ENCODE results near the gene NRM. TPM values are rescaled to one million over a fixed set of nuclear protein-coding genes. Genes with fewer than 3 reads are reported as not detected.
A peak's percentile ranks its signal among the peaks of the same experiment; 100 is the strongest.

Gene NRM, protein sequence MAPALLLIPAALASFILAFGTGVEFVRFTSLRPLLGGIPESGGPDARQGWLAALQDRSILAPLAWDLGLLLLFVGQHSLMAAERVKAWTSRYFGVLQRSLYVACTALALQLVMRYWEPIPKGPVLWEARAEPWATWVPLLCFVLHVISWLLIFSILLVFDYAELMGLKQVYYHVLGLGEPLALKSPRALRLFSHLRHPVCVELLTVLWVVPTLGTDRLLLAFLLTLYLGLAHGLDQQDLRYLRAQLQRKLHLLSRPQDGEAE
- total RNA-seq: 66.5 and 69.2 TPM in 2 replicates
- long read RNA-seq, transcript NRM-203 (4 exons, 1,734 nt): major isoform, 20 of 23 reads
- long read RNA-seq, partial matches to known transcripts: 2 of 23 reads
- long read RNA-seq, other reads (novel, unspliced or antisense): 0 of 23 reads

DNA sequence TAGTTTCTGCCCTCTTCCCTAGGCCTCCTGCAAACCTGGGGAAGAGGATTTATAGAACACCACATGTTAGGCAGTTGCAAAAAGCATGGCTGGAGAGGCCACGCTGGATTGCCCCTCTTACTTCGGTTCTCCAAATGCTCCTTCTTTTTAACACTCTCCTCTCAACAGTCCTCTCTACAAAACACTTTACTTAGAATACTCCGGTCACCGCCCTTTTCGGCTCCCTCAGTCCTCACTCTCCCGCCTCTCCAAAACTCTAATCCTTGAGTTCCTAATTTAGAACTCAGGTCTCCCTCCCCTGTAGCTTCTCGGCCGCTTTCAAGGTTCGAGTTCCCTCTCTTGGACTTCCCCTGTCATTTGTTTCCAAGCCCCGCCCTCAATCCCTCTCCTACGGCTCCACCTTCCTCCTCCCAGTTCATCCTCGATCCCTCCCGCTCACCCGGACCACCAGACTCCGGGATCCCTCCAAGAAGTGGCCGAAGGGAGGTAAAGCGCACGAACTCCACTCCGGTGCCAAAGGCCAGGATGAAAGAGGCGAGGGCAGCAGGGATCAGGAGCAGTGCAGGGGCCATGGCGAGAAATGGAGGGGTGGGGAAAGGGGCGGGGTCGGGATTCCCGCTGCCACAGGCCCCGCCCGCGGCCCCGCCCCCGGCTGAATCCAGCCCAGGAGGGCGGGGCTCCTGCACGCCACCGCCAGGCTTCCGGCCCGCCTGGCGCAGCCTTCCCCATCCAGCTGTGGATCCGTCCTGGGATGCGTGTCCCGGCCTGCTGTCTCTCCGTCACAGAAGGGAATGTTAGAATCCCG is at the start of gene NRM:
Gene NRM, minus strand, starts transcription at position 582 of the 805 bp plus-strand sequence. Its CDS starts 10 bp downstream, at position 572.
- Mint-ChIP-seq H3K27ac (ENCODE audit: unreplicated experiment) (peak within 1 kb of the TSS; percentile 96), H3K27me3 (ENCODE audit: low read depth) (no peaks in the 10 kb centered on the region), H3K36me3 (ENCODE audit: low read depth) (no peaks in the 10 kb centered on the region), H3K4me3 (peak within 1 kb of the TSS; percentile 96), H3K9me3 (peaks cover 2% of the 10 kb centered on the region), H3K4me1 (peaks cover 55% of the 10 kb centered on the region)
- DNase-seq (ENCODE audit: low read depth, low spot score): peak; percentile 75
- TF ChIP-seq, protein P1, sequence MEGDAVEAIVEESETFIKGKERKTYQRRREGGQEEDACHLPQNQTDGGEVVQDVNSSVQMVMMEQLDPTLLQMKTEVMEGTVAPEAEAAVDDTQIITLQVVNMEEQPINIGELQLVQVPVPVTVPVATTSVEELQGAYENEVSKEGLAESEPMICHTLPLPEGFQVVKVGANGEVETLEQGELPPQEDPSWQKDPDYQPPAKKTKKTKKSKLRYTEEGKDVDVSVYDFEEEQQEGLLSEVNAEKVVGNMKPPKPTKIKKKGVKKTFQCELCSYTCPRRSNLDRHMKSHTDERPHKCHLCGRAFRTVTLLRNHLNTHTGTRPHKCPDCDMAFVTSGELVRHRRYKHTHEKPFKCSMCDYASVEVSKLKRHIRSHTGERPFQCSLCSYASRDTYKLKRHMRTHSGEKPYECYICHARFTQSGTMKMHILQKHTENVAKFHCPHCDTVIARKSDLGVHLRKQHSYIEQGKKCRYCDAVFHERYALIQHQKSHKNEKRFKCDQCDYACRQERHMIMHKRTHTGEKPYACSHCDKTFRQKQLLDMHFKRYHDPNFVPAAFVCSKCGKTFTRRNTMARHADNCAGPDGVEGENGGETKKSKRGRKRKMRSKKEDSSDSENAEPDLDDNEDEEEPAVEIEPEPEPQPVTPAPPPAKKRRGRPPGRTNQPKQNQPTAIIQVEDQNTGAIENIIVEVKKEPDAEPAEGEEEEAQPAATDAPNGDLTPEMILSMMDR (conservative IDR thresholded peaks at IDR 0.05): no peak

DNA sequence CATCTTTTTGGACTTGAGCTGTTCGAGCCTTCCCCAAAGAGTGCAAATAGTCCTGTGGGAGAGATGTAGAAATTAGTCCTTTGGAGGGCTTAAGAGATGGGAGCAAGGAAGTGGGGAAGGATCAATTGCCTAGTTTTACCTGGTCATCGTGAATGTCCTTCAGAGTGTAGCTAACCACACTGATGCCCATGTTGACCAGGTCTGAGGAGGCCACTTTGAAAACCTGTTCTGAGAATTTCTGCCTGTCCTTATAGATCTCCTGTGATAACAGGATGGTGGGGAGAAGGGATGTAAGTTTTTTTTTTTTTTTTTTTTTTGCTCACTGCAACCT is 49.7 kb upstream of the NRM start:
- peak overlapping the region; percentile 83 for H3K4me3 Mint-ChIP-seq
- TF ChIP-seq, protein P1 (conservative IDR thresholded peaks at IDR 0.05): no peak
- no peaks in the 10 kb centered on the region for H3K9me3 Mint-ChIP-seq
- peaks cover 15% of the 10 kb centered on the region for H3K27me3 Mint-ChIP-seq (ENCODE audit: low read depth)
- H3K4me1 Mint-ChIP-seq: peaks cover 45% of the 10 kb centered on the region
- H3K36me3 Mint-ChIP-seq (ENCODE audit: low read depth): peaks cover 20% of the 10 kb centered on the region
- no peak for DNase-seq (ENCODE audit: low read depth, low spot score)
- no peak overlapping the region for H3K27ac Mint-ChIP-seq (ENCODE audit: unreplicated experiment)

DNA sequence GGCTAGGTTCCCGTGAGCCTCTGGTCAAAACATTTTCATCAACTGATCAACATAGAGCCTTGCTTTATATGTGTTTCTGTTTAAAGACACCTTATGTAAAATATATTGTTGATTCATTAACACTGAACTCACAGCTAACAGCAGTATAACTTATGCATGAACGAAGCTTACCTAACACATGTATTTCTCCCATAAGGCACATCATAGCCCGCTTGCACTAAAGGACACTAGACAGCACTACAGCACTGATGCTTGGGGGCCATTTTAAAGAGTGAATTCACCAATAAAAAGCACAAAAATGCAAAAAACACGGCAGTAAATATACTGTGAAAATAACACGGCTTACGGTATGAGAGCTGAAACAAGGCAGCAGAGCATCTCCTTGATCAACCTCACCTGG is 47.7 kb upstream of the NRM start:
- H3K4me3 Mint-ChIP-seq: peak overlapping the region; percentile 83
- no peak for DNase-seq (ENCODE audit: low read depth, low spot score)
- H3K27ac Mint-ChIP-seq (ENCODE audit: unreplicated experiment): no peak overlapping the region
- H3K9me3 Mint-ChIP-seq: no peaks in the 10 kb centered on the region
- H3K36me3 Mint-ChIP-seq (ENCODE audit: low read depth): peaks cover 25% of the 10 kb centered on the region
- H3K27me3 Mint-ChIP-seq (ENCODE audit: low read depth): peaks cover 5% of the 10 kb centered on the region
- peaks cover 30% of the 10 kb centered on the region for H3K4me1 Mint-ChIP-seq
- TF ChIP-seq, protein P1 (conservative IDR thresholded peaks at IDR 0.05): no peak

DNA sequence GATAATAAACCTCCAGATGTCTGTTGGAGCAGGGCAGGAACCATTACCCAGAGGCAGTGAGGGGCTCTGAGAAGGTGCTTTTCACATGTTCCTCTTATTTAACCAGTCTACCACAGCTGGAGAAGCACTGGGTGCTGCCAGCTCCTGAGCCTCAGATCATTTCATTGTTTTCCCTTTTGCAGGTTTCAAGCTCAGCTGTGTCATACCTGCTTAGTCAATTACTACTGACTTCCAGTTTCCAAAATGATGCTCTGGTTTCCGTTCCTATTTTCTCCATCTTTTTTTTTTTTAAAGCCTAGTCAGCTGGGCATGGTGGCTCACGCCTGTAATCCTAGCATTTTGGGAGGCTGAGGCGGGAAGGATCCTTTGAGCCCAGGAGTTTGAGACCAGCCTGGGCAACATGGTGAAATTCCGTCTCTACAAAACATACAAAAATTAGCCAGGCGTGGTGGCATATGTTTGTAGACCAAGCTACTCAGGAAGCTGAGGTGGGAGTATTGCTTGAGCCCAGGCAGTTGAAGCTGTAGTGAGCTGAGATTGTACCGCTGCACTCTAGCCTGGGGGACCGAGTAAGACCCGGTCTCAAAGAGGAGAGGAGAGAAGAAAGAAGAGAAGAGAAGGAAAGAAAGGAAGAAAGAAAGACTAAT is 45.0 kb upstream of the NRM start:
- Mint-ChIP-seq H3K36me3 (ENCODE audit: low read depth) (peaks cover 29% of the 10 kb centered on the region), H3K4me1 (peaks cover 18% of the 10 kb centered on the region), H3K4me3 (peak overlapping the region; percentile 67), H3K9me3 (no peaks in the 10 kb centered on the region), H3K27ac (ENCODE audit: unreplicated experiment) (no peak overlapping the region), H3K27me3 (ENCODE audit: low read depth) (no peaks in the 10 kb centered on the region)
- no peak for DNase-seq (ENCODE audit: low read depth, low spot score)
- TF ChIP-seq, protein P1 (conservative IDR thresholded peaks at IDR 0.05): no peak

DNA sequence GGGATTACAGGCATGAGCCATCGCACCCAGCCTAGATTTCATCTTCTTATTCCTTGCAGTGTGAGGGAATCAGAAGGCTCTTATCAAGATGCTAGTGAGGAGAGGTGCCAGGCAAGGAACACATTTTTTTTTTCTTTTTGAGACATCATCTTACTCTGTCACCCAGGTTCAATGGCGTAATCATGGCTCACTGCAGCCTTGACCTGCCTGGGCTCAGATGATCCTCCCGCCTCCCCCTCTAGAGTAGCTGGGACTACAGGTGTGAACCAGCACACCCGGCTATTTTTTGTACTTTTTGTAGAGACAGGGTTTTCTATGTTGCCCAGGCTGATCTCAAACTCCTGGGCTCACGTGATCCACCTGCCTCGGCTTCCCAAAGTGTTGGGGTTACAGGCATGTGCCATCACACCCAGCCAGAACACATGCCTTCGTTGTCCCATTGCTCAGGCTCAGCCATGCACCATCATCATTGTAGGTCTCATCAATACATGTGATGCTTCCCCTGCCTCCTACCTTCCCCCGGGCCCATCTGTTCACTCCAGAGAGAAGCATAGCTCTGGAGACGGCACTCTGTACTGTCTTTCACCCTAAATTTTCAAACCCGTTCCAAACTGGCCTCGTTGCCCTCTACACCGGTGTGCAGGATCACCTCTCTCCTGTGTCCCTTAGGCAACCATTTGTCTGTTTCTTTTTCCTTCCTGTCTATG is 41.6 kb upstream of the NRM start:
- no peak overlapping the region for H3K27ac Mint-ChIP-seq (ENCODE audit: unreplicated experiment)
- TF ChIP-seq, protein P1 (conservative IDR thresholded peaks at IDR 0.05): no peak
- peak overlapping the region; percentile 3 for H3K4me3 Mint-ChIP-seq
- H3K27me3 Mint-ChIP-seq (ENCODE audit: low read depth): peaks cover 15% of the 10 kb centered on the region
- H3K36me3 Mint-ChIP-seq (ENCODE audit: low read depth): peaks cover 28% of the 10 kb centered on the region
- peaks cover 25% of the 10 kb centered on the region for H3K4me1 Mint-ChIP-seq
- no peak for DNase-seq (ENCODE audit: low read depth, low spot score)
- H3K9me3 Mint-ChIP-seq: no peaks in the 10 kb centered on the region
